DOHH2 (cell line): ENCODE data around the gene ZNF862.

Source experiments
- H3F3A ChIP-seq: fragments of 200-600 bp; sonication (generic), shearing (Covaris generic); 2 replicates; pipeline ENCODE4 v1.6.0; 2016; ENCODE audit warnings: antibody characterized with exemption, mild to moderate bottlenecking; ENCODE audit not compliant: control insufficient read depth, insufficient read depth
- H3K27ac ChIP-seq: fragments of 200-600 bp; sonication (generic); 2 replicates; pipeline ENCODE4 v1.5.1; 2014; ENCODE audit warnings: low read depth, mild to moderate bottlenecking, low read length, moderate library complexity
- H3K27me3 ChIP-seq: fragments of 200-600 bp; sonication (generic); 2 replicates; pipeline ENCODE4 v1.6.1; 2014; ENCODE audit warnings: mild to moderate bottlenecking, low read length, mixed read lengths; ENCODE audit not compliant: control insufficient read depth
- H3K36me3 ChIP-seq: fragments of 200-600 bp; sonication (generic); 2 replicates; pipeline ENCODE4 v1.6.1; 2014; ENCODE audit warnings: mild to moderate bottlenecking, low read length, moderate library complexity, mixed read lengths; ENCODE audit not compliant: control insufficient read depth
- H3K4me1 ChIP-seq: fragments of 200-600 bp; sonication (generic); 2 replicates; pipeline ENCODE4 v1.6.1; 2014; ENCODE audit warnings: mild to moderate bottlenecking, low read length, mixed read lengths; ENCODE audit not compliant: control insufficient read depth
- H3K4me2 ChIP-seq: fragments of 200-600 bp; sonication (generic); 2 replicates; pipeline ENCODE4 v1.6.0; 2014; ENCODE audit warnings: mild to moderate bottlenecking, low read length, moderate library complexity
- H3K4me3 ChIP-seq: fragments of 200-600 bp; sonication (generic); 2 replicates; pipeline ENCODE4 v1.5.1; 2014; ENCODE audit warnings: mild to moderate bottlenecking, low read length, mixed read lengths
- H3K79me2 ChIP-seq: fragments of 200-600 bp; sonication (generic); 2 replicates; pipeline ENCODE4 v1.6.1; 2014; ENCODE audit warnings: mild to moderate bottlenecking, low read length, mixed read lengths; ENCODE audit not compliant: control insufficient read depth
- H3K9me2 ChIP-seq: fragments of 200-600 bp; sonication (generic); replicated peaks from 2 replicates; pipeline ENCODE4 v1.6.1; 2014; ENCODE audit warnings: mild to moderate bottlenecking, low read length, mixed read lengths; ENCODE audit not compliant: control insufficient read depth
- H3K9me3 ChIP-seq: fragments of 200-600 bp; sonication (generic); 2 replicates; pipeline ENCODE4 v1.6.1; 2014; ENCODE audit warnings: antibody characterized with exemption, low read length, mixed read lengths; ENCODE audit not compliant: control insufficient read depth, insufficient read depth
- H4K20me1 ChIP-seq: fragments of 200-600 bp; sonication (generic); 2 replicates; pipeline ENCODE4 v1.6.0; 2014; ENCODE audit warnings: low read depth, mild to moderate bottlenecking, antibody characterized with exemption, low read length, moderate library complexity; ENCODE audit not compliant: control insufficient read depth, insufficient read depth
- CTCF ChIP-seq: fragments of 200-600 bp; sonication (generic); IDR thresholded peaks from one replicate; pipeline ENCODE4 v1.5.1; 2014; ENCODE audit warnings: antibody characterized with exemption, mild to moderate bottlenecking, low read depth, low read length; ENCODE audit not compliant: poor library complexity, severe bottlenecking
- EZH2phosphoT487 ChIP-seq: fragments of 200-600 bp; sonication (generic); IDR thresholded peaks from 2 replicates; pipeline ENCODE4 v1.6.1; 2017; ENCODE audit warnings: borderline replicate concordance, mild to moderate bottlenecking, antibody characterized with exemption, low read length, moderate library complexity, mixed read lengths

Gene ZNF862

GRCh38 chr7:149824301-149824741 lies 13.9 kb upstream of the ZNF862 start:
- no peaks in the 10 kb centered on the region for H4K20me1 ChIP-seq
- TF ChIP-seq EZH2phosphoT487 (no peak), CTCF (no peak)
- no peaks in the 10 kb centered on the region for H3K79me2 ChIP-seq
- no peak overlapping the region for H3K4me3 ChIP-seq
- no peaks in the 10 kb centered on the region for H3K9me2 ChIP-seq
- no peaks in the 10 kb centered on the region for H3K36me3 ChIP-seq
- H3K9me3 ChIP-seq, result no peaks in the 10 kb centered on the region
- H3F3A ChIP-seq, result no peaks in the 10 kb centered on the region
- no peak overlapping the region for H3K27ac ChIP-seq
- no peaks in the 10 kb centered on the region for H3K4me1 ChIP-seq
- H3K27me3 ChIP-seq, result peaks cover 5% of the 10 kb centered on the region; the same call in 1 of the 2 replicates
- no peak overlapping the region for H3K4me2 ChIP-seq

GRCh38 chr7:149824748-149825566 lies 13.2 kb upstream of the ZNF862 start:
- Histone ChIP-seq H4K20me1 (no peaks in the 10 kb centered on the region), H3K9me3 (no peaks in the 10 kb centered on the region), H3K4me3 (no peak overlapping the region), H3F3A (no peaks in the 10 kb centered on the region), H3K9me2 (no peaks in the 10 kb centered on the region), H3K36me3 (no peaks in the 10 kb centered on the region), H3K4me2 (no peak overlapping the region), H3K79me2 (no peaks in the 10 kb centered on the region), H3K4me1 (no peaks in the 10 kb centered on the region), H3K27me3 (peaks cover 5% of the 10 kb centered on the region; the same call in 1 of the 2 replicates), H3K27ac (no peak overlapping the region)
- no peak for TF ChIP-seq CTCF

- TF ChIP-seq CTCF (no peak), EZH2phosphoT487 (no peak)
- Histone ChIP-seq H4K20me1 (no peaks in the 10 kb centered on the region), H3F3A (no peaks in the 10 kb centered on the region), H3K9me2 (no peaks in the 10 kb centered on the region), H3K4me2 (no peak overlapping the region), H3K27ac (no peak overlapping the region), H3K27me3 (peaks cover 5% of the 10 kb centered on the region; the same call in 1 of the 2 replicates), H3K4me3 (no peak overlapping the region), H3K36me3 (no peaks in the 10 kb centered on the region), H3K9me3 (no peaks in the 10 kb centered on the region), H3K4me1 (no peaks in the 10 kb centered on the region), H3K79me2 (no peaks in the 10 kb centered on the region)
Observed at GRCh38 chr7:149825567-149826343, 12.4 kb upstream of the ZNF862 start.
